GM18520 (cell line): ENCODE results near the gene CTNNB1.

Experiments used
- ATAC-seq: cut with Tn5 transposase; IDR thresholded peaks from one replicate; pipeline ENCODE4 v1.9.1; 2021; ENCODE audit not compliant: unreplicated experiment

Gene CTNNB1

GRCh38 chr3:41190509-41191284 is 8.6 kb upstream of the CTNNB1 start:
- ATAC-seq, result no peak

- no peak for ATAC-seq
Observed at GRCh38 chr3:41192885-41193284, 6.4 kb upstream of the CTNNB1 start.

- no peak for ATAC-seq
Observed at GRCh38 chr3:41193794-41194539, 5.3 kb upstream of the CTNNB1 start.

- no peak for ATAC-seq
Observed at GRCh38 chr3:41194701-41195100, 4.6 kb upstream of the CTNNB1 start.

- no peak for ATAC-seq
Observed at GRCh38 chr3:41195946-41196345, 3.4 kb upstream of the CTNNB1 start.

- ATAC-seq, result no peak
Observed at GRCh38 chr3:41196499-41197410, 2.5 kb upstream of the CTNNB1 start.

- no peak for ATAC-seq
Observed at GRCh38 chr3:41198046-41198445, 1.3 kb upstream of the CTNNB1 start.

- no peak for ATAC-seq
Observed at GRCh38 chr3:41198526-41198925, 779 bp upstream of the CTNNB1 start.

GRCh38 chr3:41199866-41200668 is 762 bp downstream of the CTNNB1 start:
- ATAC-seq, result no peak

GRCh38 chr3:41200669-41201021 is 1.3 kb downstream of the CTNNB1 start:
- ATAC-seq, result no peak

GRCh38 chr3:41202075-41202833 is 2.9 kb downstream of the CTNNB1 start:
- no peak for ATAC-seq

- no peak for ATAC-seq
Observed at GRCh38 chr3:41202834-41203345, 3.6 kb downstream of the CTNNB1 start.

- no peak for ATAC-seq
Observed at GRCh38 chr3:41204369-41204768, 5.1 kb downstream of the CTNNB1 start.

- no peak for ATAC-seq
Observed at GRCh38 chr3:41205591-41205990, 6.3 kb downstream of the CTNNB1 start.

GRCh38 chr3:41207355-41207754 is 8.1 kb downstream of the CTNNB1 start:
- ATAC-seq, result no peak

GRCh38 chr3:41208507-41209220 is 9.4 kb downstream of the CTNNB1 start:
- no peak for ATAC-seq

- ATAC-seq, result no peak
Observed at GRCh38 chr3:41209646-41210045, 10.3 kb downstream of the CTNNB1 start.

GRCh38 chr3:41210966-41211365 is 11.7 kb downstream of the CTNNB1 start:
- no peak for ATAC-seq

GRCh38 chr3:41212088-41212487 is 12.8 kb downstream of the CTNNB1 start:
- no peak for ATAC-seq
